GM21515 (cell line): ENCODE data around the gene DCN.

ENCODE experiments used
- ATAC-seq: cut with Tn5 transposase; IDR thresholded peaks from one replicate; pipeline ENCODE4 v1.9.1; 2021; ENCODE audit not compliant: unreplicated experiment

The DCN gene

DNA sequence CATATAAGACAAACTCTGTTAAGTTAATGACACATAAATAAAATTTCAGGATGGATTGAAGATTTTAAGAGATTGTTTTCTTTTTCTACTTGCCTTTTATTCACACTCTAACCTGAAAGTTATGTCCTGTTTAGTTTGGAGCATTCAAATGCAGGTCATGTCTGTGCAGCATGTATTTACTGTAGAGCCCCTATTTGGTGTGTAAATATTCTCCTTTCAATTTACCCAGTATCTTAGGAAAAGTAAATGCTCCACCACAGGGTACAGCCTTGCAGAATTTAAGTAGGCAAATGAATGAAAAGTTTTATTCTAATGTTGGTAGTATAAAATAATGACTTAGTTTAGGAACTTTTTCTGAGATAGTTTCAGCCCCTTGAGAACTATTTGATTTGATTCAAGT is 6.2 kb upstream of the DCN start:
- no peak for ATAC-seq

DNA sequence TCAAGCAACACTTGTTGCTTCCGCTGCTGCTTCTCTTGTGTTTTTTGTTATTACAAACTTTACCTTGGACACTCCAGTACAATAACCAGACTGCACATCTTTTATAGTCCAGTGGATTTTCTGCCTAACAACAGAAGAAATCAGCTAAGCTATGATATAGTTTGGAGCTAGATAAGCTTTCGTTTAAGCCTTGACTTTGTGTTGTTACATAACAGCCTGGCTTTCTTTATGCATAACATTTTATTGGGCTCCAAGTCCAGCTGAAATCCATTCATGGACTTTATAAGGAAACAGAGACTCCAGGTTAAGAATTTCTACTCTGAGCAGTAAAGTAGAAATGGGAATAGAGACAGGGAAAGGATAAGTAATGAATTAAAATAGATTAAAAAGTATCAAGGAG is 3.5 kb upstream of the DCN start:
- ATAC-seq: no peak

- no peak for ATAC-seq
These were observed 2.8 kb upstream of the DCN start for GRCh38 chr12:91185421-91185820.

- ATAC-seq: no peak
These were observed 934 bp upstream of the DCN start for GRCh38 chr12:91183551-91183950.

DNA sequence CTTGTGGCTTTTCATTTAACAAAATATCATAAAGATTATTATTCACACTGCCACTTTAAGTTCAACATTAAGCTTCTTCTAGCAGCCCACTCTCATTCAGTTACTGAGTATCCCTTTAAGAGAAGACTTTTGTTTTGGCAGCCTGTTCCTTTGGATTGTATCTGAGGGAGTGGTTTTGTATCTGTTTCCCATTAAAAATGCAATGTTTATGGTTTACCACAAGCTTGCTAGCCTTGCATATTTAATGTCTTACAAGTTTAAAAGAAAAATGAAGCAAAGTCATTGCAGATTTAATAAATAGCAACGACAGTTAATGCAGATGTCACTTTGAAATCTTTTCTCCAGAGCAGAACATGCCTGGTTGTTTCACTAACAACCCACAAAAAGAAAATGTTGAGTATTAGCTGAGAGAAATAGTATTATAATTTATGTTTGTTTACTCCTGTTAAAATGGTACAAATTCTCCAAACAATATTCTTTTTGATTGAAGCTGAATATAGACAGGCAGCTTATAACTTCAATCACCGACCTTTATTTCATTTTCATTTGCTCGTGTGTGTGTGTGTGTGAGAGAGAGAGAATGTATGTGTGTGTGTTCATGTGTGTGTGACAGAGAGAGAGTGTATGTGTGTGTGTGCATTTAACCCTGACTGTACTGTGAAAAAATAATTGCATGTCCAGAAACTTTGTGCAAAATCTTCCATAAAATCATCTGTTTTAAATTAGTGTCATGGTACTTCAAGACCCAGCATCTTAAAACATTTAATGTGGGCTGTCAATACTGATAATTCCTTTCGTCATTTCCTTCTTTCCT is 1.8 kb downstream of the DCN start:
- ATAC-seq: no peak

DNA sequence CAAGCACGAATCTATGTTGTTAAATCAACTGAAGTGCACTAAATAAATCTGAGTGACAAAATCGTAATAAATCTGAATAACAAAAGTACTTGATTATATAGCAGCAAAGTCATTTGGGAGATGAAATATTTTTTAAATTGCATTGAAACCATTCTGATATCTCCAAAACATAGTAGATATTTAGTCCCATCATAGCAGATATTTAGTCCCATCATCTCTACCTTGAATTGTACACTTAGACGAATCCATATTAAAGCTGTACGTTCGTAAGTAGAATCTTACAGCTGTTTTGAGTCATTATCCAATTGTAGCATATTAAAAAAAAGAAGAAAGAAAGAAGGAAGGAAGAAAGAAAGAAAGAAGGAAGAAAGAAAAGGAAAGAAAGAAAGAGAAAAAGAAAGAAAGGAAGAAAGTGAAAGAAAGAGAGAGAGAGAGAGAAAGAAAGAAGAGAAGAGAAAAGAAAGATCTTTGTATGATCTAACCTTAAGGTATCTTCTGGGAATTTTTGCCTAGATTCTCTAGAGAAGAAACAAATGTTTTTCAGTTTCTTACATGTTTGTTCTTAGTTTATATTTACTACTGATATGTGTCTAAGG is 2.6 kb downstream of the DCN start:
- ATAC-seq: no peak

- ATAC-seq: no peak
These were observed 3.3 kb downstream of the DCN start for GRCh38 chr12:91179315-91179714.

DNA sequence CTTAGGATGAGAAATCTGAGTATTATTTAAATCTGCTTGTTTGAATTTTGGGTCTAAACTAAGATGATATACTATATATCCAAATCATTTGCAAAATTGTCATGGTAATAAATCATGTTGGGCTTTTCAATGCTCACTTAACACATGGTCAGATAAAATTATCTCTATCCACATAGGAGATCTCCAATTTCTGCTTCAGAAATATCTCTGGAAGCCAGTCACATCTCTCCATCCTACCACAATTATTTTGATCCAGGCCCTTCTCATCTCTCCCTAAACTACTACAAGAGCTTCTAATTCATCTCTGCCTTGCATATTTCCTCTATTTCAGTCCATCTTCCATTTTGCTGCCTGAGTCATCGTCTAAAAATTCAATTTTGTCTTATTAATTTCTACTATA is 3.8 kb downstream of the DCN start:
- no peak for ATAC-seq

DNA sequence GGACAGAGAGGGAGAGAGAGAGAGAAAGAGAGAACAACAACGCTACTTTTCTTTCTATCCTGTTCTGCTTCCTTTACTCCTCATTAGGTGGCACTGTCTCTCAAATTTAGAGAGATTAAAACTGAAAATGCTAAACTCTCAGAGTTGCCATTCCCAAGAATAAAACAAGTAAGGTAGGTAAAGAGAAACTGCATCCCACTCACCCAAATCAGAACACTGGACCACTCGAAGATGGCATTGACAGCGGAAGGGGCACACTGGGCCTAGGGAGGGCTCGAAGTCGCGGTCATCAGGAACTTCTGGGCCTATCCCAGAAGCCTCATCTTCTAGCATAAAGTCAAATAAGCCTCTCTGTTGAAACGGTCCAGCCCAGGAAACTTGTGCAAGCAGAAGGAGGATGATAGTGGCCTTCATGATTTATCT is 4.5 kb downstream of the DCN start:
- no peak for ATAC-seq

DNA sequence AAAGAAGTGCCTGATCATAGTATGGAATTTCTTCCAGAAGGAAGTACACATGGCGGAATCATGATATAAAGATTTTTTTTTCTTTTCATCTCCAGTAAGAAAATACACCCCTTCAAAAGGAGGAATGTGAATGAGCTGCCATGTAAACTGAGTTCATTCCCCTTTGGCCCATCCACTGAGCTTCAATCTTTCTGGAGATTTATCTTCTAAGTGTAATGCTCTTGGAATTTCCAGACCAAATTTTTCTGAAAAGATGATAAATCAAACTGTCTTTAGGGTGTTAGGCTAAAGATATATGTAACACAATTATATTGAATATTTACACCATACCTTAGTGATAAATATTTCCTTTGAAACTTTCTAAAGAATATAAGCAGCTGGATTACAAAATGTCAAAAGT is 5.2 kb downstream of the DCN start:
- ATAC-seq: no peak

GRCh38 chr12:91176915-91177314 is 5.7 kb downstream of the DCN start:
- no peak for ATAC-seq

DNA sequence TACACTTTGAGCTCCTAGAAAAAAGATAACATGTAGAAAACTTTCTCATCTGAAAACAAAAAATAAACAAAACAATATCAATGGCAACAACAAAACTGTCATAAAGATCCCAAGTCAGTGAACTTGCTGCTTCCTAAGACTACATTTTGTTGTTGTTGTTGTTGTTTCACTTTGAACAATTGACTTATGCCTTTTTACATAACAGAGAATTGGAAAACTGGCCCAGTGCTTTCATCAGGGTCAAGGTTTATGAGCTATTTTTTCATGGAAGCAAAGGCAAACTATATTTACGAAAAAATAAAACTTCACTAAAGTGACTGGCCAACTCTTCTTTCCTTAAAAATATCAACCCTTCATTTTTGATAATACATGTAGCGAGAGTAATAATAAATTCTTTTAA is 6.3 kb downstream of the DCN start:
- no peak for ATAC-seq

GRCh38 chr12:91173124-91173523 is 9.5 kb downstream of the DCN start:
- ATAC-seq: no peak

DNA sequence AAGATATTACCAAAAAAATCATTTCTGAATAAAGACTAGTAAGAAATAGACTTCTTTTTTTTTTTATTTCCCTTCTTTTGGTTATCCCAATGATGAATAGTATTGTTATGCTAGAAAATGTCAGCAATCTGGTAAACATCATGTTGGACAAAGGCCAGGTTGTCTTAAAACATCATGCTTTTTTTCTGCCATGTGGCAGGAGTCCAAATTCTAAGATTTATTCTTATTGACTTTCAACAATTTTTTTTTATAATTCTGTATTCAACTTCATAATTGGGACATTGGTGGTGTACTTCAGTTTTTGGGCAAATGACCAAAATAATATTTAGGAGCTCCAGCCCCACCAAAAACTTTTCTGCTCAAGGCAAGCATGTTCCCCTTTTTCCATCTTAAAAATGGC is 10.5 kb downstream of the DCN start:
- no peak for ATAC-seq

DNA sequence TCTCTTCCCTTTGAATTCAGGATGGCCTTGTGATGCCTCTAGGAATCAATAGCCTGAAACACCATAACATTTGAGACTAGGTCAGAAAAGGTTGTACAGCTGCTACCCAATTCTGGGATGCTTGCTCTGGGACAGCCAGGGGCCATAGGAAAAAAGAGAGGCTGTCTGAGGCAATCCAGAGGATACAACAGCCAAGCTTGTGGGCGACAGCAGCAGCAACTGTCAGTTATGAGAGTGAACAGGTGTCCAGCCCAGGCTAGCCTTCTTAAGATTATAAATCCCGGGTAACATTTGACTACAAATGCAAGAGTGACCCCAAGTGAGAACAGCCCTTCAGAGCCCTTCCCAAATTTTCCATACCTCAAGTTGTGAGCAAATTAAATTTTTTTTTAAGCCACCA is 11.1 kb downstream of the DCN start:
- no peak for ATAC-seq

DNA sequence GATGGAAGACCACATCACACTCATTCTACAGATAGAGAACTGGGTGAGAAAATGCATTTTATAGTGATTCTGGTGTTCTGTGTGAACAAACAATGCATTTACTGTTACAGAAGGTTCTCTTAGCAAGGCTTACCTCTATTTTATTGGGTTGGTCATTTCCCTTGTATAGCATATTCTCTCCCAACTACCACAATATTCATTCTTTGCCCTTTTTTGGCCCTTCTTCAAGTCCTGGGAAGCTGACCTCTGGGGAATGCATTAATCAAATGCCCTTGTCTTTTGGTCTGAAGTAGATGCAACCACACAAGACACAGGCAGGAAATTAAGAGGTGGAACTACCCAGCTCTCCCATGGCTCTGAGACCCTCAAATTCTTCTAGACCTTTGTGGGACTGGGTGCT is 19.5 kb downstream of the DCN start:
- ATAC-seq: no peak

DNA sequence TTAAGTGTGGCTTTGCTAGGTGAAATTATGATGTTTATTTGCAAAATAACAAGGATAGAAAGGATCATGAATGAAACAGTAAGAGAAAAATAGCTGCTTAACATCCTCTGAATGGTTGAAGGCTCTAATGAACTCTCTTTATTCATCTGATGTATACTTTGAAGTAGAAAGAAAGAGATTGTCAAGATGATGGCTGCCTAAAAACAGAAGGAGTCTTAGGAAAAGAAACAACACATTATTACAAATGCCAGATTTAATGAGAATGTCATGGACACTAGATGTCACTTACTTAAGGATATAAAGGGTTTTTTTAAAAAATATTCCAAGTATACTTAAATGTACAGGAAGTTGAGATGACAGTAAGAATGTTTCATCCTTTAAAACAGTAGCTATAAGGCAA is 21.6 kb downstream of the DCN start:
- no peak for ATAC-seq

GRCh38 chr12:91155990-91156389 is 26.6 kb downstream of the DCN start:
- ATAC-seq: no peak

GRCh38 chr12:91154131-91154530 is 28.5 kb downstream of the DCN start:
- no peak for ATAC-seq

DNA sequence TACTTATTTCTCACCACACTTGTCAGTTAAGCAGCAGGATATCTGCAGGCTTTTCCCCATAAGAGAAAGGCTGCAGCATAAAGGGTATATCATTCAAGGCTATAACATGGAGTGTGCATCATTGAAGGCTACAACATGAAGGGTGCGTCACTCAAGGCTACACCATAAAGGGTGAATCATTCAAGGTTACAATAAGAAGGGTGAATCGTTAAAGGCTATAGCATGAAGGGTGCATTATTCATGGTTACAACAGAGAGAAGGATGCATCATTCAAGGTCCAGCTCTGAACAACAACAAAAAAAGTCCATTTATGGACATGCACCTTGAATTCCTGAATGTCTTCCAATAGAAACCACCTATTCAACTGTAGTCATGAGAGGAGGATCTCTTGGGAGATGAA is 38.6 kb downstream of the DCN start:
- no peak for ATAC-seq

- ATAC-seq: no peak
These were observed 39.4 kb downstream of the DCN start for GRCh38 chr12:91143206-91143605.

- ATAC-seq: no peak
These were observed 40.4 kb downstream of the DCN start for GRCh38 chr12:91142221-91142631.
